GM21526 (cell line): ENCODE data around the gene B4GALT3.
A peak's percentile ranks its signal among the peaks of the same experiment; 100 is the strongest.
"Not testable (repeated sequence)": the region's sequence is repeated elsewhere in the genome, so short reads cannot be mapped to it uniquely, and the experiment has no call there.

Source experiments
- ATAC-seq: cut with Tn5 transposase; IDR thresholded peaks from one replicate; pipeline ENCODE4 v1.9.1; 2021; ENCODE audit warnings: moderate library complexity; ENCODE audit not compliant: unreplicated experiment, low FRiP score

The B4GALT3 gene

DNA sequence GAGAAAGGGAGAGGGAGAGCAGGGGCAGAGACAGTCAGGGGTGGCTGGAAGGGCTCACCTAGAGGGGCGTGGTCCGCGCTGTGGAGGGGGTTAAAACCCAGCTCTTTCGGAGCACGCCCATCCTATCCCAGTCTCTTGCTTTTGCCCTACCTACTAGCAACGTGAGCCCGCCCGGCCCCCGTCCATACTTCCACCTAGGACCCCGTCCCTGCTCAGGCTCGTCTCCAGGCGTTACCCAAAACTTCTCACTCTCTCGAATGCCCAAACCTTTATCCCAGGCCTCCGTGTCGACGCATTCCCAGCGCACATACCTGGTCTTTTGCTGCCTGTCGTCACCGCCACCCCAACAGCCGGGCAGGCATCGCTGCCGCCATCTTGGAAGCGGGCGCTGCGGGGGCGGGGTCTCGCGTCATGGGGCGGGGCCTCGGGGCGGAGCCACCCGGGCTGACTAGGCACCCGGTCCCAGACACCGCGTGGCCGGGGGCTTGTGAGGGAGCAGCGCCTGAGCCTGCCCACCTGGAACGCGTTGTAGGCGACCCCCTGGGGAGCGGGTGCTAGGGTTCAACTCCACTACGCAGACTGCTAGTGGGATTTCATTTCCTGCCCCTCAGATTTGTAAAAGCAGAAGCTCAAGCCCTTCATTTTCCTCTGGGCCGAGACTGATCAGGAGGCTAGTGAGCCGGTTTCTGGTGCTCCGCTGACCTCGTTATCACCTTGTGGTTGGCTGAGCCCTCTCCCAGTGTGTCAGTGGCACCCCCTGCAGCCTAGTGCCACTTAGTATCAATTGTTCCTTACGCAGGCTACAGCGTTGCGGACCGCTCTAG is at the start of gene B4GALT3:
B4GALT3 (minus strand) TSS at position 396 of the 824 bp plus-strand sequence. CDS start 1,447 bp downstream, outside the sequence.
- peak; percentile 61 for ATAC-seq

DNA sequence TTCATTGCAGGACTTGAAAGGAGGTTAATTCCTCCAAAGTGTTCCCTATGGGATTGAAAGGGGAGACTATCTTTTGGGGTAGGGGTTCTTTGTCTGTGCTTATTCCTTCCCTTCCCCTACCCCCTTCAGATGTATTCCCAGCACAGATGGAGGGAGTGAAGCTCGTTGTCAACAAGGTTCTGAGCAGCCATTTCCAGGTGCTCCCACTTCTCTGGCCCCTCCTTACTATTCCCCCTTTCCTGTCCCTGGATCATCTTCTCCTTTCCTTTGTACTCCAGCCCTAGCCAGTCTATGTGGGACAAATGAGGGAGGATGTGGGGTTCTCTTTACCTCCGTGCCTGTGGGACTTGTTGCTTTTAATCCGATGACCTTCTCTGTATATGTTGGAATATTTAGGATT is 49.5 kb upstream of the B4GALT3 start:
- no peak for ATAC-seq

DNA sequence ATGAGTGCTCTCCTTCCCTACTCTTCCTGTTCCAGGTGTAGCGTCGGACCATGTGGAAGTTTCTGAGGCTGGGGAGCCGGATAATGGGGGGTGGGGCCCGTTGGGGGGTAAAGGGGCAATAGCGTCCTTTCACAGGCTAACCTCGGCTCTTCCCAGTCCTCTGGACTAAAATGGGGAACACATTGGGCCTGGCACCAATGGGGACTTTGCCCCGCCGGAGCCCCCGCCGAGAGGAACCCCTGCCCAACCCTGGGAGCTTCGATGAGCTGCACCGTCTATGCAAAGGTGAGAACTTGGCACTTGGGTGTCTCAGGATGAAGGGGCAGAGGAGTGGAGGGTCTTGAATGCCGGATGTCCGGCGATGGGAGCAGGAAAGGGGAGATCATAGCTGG is 49.0 kb upstream of the B4GALT3 start:
- no peak for ATAC-seq

DNA sequence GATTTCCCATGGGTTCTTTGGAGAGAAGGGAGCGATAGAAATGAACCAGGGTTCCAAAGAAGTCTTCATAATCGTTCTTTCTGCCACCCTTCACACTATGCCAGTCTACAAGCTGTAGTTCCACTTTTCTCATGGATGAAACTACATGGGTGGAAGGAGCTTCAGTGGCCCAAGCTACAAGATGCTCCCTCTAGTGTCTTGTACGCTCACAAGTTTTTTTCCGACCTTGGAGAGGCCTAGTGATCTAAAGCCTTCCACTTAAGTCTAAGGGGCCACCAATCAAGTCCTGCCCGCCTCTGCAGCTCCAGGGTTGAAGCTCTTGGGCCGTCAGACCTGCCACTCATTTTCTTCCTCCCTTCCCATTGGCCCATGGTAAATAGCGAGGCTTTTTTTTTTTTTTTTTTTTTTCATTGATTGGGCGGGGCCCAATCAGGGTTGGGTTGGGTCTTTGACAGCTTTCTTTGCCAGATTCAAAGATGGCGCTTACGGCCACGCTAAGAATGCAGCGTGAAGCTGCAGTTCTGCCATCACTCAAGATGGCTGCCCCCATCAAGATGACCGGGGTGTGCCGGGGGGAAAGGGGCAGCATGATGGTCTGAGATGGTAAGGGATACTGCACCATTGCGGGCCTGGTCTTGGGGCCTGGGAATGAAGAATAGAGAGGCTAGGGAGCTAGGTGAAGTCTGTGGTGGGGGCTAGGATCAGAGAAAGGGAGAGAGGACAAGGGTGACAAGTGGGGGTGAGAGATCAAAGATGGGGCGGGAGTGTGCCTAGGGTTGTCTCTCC is 48.4 kb upstream of the B4GALT3 start, which contains the start of gene TOMM40L:
TOMM40L (plus strand) TSS at position 527 of the 786 bp plus-strand sequence. CDS start 430 bp downstream, outside the sequence.
- ATAC-seq, result peak; percentile 89

DNA sequence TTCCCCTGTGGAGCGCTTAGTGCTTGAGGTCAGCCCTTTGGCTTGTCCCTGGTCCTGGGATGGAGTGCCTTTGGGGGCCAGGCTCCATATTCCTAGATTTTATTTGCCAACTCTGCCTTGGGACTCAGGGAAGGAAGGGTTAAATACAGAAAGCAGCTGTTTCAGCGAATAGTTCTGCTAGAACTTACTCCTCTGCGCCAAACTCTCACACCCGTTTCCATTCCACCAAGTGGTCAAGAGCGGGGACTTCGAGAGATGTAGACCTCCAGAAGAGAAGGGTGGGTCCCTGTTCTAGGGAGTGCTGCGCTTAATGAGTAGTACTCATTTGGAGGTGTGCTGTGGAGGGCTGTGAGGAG is 47.8 kb upstream of the B4GALT3 start:
- no peak for ATAC-seq

DNA sequence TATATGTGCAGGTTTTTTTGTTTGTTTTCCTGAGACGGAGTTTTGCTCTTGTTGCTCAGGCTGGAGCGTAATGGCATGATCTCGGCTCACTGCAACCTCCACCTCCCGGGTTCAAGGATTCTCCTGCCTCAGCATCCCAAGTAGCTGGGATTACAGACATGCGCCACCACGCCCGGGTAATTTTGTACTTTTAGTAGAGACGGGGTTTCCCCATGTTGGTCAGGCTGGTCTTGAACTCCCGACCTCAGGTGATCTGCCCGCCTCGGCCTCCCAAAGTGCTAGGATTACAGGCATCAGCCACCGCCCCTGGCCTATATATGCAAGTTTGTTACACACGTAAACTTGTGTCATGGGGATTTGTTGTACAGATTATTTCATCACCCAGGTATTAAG is 47.4 kb upstream of the B4GALT3 start:
- ATAC-seq, result not testable (repeated sequence)

DNA sequence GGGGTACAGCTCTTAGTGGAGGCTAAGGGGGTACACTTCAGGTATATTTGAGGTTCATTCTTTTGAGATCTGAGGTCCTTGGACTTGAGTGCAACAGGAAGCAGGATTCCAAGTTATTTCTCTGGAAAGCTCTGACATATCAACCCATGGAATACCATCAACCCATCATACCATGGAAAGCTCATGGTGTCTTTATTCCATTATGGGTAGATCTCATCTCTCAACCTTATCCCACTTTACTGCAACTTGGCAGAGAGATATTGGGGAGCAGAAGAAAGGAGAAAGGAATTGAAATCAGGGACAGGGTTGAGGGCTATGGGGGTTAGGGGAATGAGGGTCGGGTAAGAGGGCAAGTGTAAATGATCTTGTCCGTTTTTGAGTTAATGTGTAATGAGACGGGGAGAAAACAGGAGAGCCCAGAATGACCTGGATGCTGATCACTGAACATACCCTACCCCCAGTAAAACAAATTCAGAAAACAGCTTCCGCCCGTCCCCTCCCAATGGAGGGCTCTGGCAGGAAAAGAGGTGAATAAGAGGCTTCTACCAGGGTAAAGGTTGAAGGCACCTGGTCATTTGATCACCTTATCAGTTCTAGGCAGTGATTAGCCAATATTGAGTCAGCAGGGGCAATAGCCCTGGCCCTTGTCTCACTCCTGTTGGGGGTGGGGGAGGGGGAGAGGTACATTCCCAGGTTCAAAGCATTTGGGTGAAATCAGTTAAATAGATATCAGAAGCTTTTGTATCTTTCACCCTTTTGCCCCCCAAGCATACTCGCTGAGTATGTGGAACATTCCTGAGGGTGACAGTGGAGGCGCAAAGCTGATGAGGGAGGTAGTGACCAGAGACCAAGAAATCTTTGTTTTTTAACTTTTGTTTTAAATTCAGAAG is 46.7 kb upstream of the B4GALT3 start:
- ATAC-seq, result no peak

DNA sequence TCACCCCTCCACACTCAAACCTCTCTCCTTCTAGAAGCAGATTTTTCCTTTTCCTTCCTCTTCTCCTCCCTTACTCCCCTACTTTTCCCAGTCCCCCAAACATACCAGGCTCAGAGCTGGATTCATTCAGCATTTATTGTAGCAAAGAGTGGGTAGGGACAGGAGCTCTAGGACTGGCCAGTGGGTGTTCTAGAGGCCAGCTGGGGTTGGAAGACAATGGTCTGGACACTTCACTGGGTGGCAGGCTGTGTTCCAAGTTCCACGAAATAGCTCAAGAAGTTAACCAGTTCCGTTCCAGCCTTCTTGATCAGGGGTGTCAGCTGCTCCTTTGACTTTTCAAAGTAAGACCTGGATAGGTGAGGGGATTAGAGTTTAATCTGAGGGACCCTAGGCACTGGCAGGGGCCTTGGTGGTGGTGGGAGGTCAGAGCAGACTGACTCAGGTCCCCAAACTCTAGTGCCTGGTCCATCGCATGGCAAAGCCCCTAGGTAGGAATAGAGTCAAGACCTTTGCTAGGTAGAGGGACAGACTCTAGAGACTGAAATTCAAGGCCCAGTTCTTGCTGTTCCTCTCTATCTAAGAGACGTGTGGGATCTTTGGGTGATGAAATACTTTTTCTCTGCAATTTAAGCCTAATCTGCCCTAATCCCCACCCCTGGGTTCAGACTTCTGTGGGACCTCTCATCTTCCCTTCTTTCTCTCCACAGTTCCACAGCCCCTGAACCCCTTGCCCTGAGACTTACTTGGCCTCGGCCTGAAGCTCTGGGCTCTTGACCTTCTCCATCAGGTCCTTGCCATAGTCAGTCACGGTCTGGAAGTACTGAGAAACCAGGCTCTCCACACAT is 45.1 kb upstream of the B4GALT3 start:
- no peak for ATAC-seq

DNA sequence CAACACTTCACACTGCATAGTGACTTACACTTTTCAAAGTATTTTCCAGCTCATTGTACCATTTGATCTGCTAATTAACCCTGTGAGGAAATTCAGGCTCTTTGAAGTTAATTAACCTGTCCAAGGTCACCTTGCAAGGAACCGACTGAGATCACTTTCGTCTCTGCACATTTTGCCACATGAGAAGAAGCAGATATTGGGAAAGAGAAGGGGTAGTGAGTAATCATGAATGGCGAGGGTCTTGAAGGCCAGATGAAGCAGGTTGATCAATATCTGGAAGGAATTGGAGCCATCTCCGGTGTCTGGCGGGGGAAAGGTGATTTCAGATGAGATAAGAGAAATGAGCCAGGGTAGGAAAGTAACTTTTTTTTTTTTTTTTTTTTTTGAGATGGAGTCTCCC is 42.7 kb upstream of the B4GALT3 start:
- no peak for ATAC-seq

DNA sequence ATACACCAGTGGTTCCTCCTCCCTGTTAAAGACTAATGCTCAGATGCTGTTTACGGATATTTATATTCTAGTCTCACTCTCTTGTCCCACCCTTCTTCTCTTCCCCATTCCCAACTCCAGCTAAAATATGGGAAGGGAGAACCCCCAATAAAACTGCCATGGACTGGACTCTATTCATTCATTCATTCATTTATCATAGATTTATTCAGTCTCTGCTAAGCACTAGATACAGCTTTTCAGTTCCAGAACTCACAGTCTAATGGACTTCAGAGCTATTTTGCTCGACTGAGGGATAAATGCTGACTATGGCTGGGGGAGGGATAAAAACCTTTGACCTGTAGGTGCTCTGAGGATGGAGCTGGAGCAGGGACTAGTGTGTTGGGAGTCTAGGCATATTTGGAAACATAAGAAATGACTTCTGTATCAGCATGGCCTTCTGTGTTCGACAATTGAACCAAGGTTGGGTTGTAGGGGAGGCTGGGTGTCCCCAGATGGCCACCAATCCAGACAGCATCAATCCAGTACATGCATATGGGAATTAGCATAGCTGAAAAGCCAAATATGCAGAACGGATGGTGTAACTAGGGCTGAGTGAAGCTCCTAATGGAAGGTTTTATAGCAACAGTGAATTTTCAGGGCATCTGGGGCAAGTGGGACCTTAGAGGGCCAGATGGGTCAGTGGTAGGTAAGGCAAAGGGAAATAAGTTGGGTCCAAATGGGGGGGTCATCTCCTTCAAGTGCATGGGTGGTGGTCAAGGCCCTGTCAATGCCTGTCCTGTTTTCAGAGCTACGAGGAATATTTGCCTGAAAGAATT is 42.0 kb upstream of the B4GALT3 start:
- no peak for ATAC-seq

DNA sequence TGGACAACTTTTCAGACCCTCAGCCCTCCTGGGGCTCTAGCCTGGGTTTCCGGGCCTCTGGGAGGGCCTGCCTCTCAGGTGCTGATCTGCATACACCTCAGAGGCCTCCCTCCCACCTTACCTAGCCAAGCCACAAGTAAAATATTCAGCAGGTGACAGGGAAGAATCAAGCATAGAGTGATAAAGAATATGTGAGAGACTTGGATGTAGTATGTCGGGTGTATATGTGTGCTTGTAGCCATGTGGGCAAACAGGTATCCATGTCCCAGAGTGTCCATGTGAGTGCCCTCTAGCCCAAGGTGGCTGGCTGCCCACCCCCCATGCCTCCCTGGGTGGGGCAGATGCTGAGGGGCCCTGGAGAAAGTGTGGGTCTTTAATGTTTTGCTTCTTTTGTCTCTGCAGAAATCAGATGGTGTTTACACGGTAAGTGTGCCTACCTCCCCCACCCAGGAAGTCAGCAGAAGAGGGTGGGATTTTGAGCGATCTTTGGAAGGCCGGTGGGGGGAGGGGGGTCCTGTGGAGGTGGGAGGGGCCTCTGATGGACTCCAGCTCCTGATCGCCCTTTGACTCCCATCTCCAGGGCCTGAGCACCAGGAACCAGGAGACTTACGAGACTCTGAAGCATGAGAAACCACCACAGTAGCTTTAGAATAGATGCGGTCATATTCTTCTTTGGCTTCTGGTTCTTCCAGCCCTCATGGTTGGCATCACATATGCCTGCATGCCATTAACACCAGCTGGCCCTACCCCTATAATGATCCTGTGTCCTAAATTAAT is 41.2 kb upstream of the B4GALT3 start:
- no peak for ATAC-seq

DNA sequence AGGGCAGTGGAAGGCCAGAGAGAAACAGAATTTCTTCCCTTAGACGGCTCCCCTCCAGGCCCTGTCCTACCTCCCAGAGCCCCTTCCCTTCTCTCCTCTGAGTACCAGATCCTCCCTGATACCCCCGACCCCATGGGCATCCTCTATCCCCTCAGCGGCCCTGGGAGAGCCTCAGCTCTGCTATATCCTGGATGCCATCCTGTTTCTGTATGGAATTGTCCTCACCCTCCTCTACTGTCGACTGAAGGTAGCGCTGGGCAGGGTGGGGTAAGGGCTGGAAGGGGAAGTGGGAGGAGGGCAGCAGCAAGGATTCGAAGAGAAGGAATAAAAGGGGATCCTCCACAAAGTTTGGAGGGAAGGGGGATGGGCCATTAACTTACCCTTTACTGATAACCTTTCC is 40.5 kb upstream of the B4GALT3 start:
- no peak for ATAC-seq

DNA sequence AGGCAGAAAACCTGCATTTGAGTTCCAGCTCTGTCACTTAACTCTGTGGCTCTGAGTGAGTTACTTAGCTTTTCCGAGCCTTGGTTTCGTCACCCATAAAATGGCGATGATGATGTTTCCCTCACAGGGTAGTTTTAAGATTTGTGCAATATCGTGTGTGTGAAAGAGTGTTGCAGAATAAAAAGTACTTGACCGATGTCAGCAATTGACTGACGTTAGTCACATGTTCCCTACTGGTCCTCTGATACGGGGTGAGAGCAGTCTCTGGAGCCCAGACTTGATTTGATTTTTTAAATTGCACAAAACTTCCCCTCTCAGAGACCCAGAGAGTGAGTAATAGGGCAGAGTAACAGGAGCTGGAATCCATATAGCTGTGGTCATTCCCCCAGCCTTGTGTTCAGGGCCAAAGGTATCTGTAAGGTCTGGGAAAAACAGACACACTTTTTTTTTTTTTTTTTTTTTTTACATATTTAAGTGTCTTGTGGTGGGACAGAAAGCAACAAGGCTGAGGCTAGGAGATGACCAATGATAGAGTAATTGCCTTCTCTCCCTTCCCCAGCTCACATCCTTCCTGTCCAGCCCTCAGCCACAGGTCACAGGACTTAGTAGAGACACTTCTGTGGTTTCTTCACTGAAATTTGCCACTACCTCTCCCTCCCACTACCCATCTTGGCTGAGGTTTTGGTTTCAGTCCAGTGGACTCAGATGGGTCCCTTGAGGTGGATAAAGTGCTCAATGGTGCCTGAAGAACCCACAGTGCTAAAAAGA is 39.8 kb upstream of the B4GALT3 start:
- ATAC-seq, result no peak

DNA sequence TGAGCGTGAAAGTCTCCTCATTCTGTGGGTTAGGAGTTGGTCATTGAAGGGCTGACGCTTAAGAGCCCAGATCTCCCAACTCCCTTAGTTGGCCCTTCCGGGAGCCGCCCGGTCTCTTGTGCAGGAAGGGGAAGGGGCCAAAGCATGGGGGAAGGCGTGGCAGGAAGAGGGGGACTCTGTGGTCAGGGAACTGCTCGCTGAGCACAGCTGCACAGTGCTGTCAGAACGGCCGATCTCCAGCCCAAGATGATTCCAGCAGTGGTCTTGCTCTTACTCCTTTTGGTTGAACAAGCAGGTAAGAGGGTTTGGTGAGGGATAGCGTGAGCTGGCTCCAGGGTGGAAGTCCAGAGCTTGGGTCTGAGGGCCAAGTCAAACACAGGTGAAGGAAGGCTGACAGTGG is 37.8 kb upstream of the B4GALT3 start, which contains the start of gene FCER1G:
FCER1G (plus strand) TSS at position 220 of the 400 bp plus-strand sequence; CDS start at position 247, 27 bp downstream.
- no peak for ATAC-seq

DNA sequence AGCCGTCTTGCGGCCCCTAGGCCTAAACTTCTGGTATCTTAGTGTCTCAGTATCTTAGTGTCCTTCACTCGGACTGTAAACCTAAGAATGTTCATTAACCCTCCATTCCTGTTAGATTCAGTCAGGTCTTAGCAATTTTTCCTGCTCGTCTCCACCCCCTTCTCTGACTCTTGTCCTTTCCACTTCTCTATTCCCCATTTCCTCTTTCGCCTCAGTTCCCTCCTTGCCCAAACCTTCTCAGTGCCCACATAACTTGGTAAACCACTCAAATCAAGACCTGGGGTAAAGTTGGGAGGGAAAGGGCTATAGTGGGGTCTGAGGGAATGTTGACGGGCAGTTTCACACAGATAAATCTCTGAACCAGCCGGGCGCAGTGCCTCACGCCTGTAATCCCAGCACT is 37.1 kb upstream of the B4GALT3 start:
- ATAC-seq, result no peak

DNA sequence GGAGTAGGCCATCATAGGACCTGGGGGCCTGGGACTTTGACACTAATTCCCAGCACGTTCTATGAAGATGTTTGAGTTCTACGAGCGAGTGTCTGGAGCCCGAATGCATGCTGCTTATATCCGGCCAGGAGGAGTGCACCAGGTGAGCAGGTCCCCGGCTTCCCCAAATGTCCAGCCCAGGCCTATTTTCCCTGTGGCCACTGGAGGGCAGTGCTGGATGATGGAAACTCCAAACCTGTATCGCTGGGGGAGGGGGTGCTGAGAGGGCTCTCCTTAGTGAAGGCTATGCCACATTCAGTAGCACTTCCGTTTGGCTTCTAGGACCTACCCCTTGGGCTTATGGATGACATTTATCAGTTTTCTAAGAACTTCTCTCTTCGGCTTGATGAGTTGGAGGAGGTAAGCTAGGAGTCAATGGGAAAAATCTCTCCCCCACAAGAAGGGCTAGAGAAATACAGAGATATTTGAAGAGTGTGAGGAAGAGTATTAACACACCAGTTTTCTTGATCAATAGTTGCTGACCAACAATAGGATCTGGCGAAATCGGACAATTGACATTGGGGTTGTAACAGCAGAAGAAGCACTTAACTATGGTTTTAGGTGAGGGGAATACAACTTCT is 32.6 kb upstream of the B4GALT3 start:
- no peak for ATAC-seq

DNA sequence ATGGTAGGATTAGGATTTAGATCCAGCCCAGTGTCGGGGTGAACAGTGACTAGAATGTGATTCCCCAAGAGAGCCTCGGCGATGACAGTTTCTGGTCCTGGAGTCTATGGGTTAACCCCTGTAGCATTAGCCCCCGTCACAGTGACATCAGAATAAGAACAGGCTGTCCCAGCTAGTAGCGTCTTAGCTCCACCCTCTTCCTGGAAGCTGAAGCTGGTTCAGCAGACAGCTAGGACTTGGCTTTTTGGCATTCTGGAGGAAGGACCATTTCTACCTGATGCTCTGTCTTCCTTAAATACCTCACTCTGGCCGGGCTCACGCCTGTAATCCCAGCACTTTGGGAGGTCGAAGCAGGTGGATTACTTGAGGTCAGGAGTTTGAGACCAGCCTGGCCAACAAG is 29.9 kb upstream of the B4GALT3 start:
- ATAC-seq, result no peak
